ENCODE measurements around the gene MSMB.
"Not testable (repeated sequence)": the region's sequence is repeated elsewhere in the genome, so short reads cannot be mapped to it uniquely, and the experiment has no call there.

MSMB gene

DNA sequence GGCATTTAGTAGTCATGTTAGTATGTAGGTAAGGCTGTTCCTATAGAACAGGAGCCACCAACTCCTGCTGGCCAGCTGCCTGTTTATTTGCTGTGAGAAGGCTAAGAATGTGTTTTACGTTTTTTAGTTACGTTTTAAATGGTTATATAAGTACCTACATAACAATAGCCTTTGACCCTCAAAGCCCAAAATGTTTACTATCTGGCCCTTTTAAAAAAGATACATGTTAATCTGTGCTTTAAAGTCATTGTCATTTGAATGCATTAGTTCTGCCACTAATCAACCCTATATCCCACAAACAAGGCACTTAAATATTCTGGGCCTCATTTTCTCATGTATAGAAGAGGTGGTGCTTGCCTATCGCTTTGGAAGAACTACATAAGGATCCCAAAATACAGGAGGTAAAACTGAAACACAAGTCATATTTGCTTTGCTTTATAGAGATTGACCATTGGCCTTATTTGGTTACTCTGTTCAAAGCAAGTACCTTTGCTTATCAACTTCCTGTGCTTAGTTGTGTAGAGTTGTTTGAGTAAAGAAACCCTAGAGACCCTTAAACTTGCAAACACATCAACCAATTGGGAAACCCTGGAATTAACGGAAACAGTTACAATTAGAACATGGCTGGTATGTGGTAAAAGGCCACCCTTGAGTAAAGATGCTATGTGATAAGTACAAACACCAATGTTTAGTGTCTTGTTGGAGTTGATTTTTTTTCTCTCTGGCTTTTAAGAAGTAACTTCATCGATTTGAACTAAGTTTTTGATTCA lies 47.9 kb downstream of the MSMB start:
- H3K4me3 ChIP-seq (replicated peaks; ENCODE audit: low read depth, low read length): no peak overlapping the region
- no peak for DNase-seq (ENCODE audit: low read depth)
- TF ChIP-seq, protein P1, sequence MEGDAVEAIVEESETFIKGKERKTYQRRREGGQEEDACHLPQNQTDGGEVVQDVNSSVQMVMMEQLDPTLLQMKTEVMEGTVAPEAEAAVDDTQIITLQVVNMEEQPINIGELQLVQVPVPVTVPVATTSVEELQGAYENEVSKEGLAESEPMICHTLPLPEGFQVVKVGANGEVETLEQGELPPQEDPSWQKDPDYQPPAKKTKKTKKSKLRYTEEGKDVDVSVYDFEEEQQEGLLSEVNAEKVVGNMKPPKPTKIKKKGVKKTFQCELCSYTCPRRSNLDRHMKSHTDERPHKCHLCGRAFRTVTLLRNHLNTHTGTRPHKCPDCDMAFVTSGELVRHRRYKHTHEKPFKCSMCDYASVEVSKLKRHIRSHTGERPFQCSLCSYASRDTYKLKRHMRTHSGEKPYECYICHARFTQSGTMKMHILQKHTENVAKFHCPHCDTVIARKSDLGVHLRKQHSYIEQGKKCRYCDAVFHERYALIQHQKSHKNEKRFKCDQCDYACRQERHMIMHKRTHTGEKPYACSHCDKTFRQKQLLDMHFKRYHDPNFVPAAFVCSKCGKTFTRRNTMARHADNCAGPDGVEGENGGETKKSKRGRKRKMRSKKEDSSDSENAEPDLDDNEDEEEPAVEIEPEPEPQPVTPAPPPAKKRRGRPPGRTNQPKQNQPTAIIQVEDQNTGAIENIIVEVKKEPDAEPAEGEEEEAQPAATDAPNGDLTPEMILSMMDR (IDR thresholded peaks at IDR 0.05; ENCODE audit: low read length, missing control alignments): no peak

DNA sequence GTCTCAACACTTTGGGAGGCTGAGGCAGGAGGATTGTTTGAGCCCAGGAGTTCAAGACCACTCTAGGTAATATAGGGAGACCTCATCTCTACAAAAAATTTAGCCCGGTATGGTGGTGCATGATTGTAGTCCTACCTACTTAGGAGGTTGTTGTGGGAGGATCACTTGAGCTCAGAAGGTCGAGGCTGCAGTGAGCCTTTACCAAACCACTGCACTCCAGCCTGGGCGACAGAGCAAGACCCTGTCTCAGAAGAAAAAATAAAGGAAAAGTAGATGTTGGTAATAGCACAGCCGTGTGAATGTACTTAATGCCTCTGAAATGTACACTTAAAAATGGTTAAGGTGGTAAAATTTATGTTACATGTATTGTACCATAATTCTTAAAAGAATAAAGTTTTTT lies 48.5 kb downstream of the MSMB start:
- no peak overlapping the region for H3K4me3 ChIP-seq (replicated peaks; ENCODE audit: low read depth, low read length)
- TF ChIP-seq, protein P1 (IDR thresholded peaks at IDR 0.05; ENCODE audit: low read length, missing control alignments): no peak
- no peak for DNase-seq (ENCODE audit: low read depth)

DNA sequence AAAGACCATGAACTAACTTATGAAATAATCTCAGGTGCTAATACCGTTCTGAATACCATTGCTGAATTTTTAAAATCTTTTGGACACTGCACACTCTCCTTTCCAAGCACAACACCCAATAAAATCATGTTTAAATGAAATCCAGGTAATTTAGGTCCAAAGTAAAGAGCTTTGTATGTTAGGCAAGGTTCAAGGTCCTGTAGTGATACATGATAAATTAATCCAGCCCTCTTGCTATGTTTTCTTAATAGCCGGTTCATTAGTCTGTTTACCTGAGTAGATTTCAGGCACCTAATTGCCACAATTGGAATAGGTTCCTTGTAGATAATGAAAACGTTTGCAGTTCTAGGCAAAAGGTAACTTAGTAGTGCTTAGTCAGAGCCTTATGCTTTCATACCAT lies 60.5 kb downstream of the MSMB start:
- H3K4me3 ChIP-seq (replicated peaks; ENCODE audit: low read depth, low read length); DNase-seq (ENCODE audit: low read depth): not testable (repeated sequence)

DNA sequence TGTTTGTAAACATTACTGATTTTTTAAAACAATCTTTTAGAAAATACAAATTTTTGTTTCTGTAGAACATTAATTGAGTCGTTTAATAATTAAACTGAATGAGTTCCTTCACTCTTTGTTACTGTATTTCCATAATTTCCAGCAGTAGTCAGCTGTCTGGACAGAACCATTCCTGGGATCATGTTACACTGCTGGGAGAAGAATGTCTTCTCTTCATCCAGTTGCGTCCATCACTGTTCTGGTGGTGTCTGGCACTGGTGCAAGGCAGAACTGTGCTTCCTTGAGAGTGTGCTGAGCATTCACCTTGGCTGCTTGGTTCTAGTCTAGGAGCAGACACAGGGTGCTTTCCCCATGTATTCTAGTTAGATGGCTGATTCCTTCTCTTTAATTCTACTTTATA lies 61.6 kb downstream of the MSMB start:
- not testable (repeated sequence) for DNase-seq (ENCODE audit: low read depth); H3K4me3 ChIP-seq (replicated peaks; ENCODE audit: low read depth, low read length)

GRCh38 chr10:45983538-45984186 lies 62.4 kb downstream of the MSMB start:
- peak; percentile 77 for DNase-seq (ENCODE audit: low read depth)
- H3K4me3 ChIP-seq (replicated peaks; ENCODE audit: low read depth, low read length): not testable (repeated sequence)
- TF ChIP-seq, protein P1 (IDR thresholded peaks at IDR 0.05; ENCODE audit: low read length, missing control alignments): peak; percentile 35

All from fibroblast of pulmonary artery (primary cell).